ENCODE data around the gene CYREN.

DNA sequence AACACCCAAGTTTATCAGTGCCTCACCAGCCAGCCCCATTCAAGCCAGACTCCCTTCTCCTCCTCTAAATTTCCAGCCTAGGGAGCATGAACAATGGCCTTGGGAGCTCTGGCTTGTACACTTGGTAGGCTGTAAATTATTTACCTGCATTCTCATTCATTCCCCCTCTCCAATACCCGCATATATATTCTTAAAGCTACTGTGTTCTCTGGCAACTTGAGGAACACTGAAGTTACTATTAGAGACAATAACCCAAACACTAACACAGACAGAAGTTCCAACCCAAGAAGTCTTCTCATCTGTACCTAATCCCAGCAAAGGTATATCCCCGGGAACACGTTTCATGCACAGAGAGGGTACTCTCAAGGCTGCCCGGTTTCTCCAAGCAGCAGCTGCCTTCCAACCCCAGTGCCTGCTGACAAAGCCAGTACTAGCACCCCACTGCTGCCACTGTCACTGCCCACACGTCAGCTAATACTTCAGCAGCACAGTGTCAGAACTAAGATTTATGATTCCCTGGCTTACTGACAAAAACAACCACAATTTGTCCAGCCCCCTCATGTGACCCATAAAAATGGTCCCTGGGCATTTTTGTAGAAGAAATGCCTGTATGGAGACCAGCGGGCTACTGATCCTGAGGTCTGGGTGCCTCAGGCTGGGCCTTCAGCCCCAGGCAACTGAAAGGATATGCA is 37.7 kb upstream of the CYREN start:
- TF ChIP-seq, protein P1, sequence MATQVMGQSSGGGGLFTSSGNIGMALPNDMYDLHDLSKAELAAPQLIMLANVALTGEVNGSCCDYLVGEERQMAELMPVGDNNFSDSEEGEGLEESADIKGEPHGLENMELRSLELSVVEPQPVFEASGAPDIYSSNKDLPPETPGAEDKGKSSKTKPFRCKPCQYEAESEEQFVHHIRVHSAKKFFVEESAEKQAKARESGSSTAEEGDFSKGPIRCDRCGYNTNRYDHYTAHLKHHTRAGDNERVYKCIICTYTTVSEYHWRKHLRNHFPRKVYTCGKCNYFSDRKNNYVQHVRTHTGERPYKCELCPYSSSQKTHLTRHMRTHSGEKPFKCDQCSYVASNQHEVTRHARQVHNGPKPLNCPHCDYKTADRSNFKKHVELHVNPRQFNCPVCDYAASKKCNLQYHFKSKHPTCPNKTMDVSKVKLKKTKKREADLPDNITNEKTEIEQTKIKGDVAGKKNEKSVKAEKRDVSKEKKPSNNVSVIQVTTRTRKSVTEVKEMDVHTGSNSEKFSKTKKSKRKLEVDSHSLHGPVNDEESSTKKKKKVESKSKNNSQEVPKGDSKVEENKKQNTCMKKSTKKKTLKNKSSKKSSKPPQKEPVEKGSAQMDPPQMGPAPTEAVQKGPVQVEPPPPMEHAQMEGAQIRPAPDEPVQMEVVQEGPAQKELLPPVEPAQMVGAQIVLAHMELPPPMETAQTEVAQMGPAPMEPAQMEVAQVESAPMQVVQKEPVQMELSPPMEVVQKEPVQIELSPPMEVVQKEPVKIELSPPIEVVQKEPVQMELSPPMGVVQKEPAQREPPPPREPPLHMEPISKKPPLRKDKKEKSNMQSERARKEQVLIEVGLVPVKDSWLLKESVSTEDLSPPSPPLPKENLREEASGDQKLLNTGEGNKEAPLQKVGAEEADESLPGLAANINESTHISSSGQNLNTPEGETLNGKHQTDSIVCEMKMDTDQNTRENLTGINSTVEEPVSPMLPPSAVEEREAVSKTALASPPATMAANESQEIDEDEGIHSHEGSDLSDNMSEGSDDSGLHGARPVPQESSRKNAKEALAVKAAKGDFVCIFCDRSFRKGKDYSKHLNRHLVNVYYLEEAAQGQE (IDR thresholded peaks at IDR 0.05; ENCODE audit: borderline replicate concordance in 1 of 2, low read depth in 1 of 2, low read length in 2 of 2), result no peak
- TF ChIP-seq, protein P2, sequence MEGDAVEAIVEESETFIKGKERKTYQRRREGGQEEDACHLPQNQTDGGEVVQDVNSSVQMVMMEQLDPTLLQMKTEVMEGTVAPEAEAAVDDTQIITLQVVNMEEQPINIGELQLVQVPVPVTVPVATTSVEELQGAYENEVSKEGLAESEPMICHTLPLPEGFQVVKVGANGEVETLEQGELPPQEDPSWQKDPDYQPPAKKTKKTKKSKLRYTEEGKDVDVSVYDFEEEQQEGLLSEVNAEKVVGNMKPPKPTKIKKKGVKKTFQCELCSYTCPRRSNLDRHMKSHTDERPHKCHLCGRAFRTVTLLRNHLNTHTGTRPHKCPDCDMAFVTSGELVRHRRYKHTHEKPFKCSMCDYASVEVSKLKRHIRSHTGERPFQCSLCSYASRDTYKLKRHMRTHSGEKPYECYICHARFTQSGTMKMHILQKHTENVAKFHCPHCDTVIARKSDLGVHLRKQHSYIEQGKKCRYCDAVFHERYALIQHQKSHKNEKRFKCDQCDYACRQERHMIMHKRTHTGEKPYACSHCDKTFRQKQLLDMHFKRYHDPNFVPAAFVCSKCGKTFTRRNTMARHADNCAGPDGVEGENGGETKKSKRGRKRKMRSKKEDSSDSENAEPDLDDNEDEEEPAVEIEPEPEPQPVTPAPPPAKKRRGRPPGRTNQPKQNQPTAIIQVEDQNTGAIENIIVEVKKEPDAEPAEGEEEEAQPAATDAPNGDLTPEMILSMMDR (CRISPR knock-in tag; IDR thresholded peaks at IDR 0.05), result no peak
- no peak for TF ChIP-seq ARNT (IDR thresholded peaks at IDR 0.05)
- no peak for TF ChIP-seq PAX8 (CRISPR knock-in tag; IDR thresholded peaks at IDR 0.05; ENCODE audit: borderline replicate concordance)
- TF ChIP-seq RBM22 (optimal IDR thresholded peaks at IDR 0.05; ENCODE audit: low read length), result no peak
- TF ChIP-seq EEA1 (CRISPR knock-in tag; IDR thresholded peaks at IDR 0.05; ENCODE audit: borderline replicate concordance), result no peak
- TF ChIP-seq, protein P3, sequence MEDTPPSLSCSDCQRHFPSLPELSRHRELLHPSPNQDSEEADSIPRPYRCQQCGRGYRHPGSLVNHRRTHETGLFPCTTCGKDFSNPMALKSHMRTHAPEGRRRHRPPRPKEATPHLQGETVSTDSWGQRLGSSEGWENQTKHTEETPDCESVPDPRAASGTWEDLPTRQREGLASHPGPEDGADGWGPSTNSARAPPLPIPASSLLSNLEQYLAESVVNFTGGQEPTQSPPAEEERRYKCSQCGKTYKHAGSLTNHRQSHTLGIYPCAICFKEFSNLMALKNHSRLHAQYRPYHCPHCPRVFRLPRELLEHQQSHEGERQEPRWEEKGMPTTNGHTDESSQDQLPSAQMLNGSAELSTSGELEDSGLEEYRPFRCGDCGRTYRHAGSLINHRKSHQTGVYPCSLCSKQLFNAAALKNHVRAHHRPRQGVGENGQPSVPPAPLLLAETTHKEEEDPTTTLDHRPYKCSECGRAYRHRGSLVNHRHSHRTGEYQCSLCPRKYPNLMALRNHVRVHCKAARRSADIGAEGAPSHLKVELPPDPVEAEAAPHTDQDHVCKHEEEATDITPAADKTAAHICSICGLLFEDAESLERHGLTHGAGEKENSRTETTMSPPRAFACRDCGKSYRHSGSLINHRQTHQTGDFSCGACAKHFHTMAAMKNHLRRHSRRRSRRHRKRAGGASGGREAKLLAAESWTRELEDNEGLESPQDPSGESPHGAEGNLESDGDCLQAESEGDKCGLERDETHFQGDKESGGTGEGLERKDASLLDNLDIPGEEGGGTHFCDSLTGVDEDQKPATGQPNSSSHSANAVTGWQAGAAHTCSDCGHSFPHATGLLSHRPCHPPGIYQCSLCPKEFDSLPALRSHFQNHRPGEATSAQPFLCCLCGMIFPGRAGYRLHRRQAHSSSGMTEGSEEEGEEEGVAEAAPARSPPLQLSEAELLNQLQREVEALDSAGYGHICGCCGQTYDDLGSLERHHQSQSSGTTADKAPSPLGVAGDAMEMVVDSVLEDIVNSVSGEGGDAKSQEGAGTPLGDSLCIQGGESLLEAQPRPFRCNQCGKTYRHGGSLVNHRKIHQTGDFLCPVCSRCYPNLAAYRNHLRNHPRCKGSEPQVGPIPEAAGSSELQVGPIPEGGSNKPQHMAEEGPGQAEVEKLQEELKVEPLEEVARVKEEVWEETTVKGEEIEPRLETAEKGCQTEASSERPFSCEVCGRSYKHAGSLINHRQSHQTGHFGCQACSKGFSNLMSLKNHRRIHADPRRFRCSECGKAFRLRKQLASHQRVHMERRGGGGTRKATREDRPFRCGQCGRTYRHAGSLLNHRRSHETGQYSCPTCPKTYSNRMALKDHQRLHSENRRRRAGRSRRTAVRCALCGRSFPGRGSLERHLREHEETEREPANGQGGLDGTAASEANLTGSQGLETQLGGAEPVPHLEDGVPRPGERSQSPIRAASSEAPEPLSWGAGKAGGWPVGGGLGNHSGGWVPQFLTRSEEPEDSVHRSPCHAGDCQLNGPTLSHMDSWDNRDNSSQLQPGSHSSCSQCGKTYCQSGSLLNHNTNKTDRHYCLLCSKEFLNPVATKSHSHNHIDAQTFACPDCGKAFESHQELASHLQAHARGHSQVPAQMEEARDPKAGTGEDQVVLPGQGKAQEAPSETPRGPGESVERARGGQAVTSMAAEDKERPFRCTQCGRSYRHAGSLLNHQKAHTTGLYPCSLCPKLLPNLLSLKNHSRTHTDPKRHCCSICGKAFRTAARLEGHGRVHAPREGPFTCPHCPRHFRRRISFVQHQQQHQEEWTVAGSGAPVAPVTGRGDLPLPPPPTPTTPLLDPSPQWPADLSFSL (CRISPR knock-in tag; IDR thresholded peaks at IDR 0.05), result no peak
- no peak for TF ChIP-seq EZH2 (conservative IDR thresholded peaks at IDR 0.05; ENCODE audit: low read depth, low read length)
- TF ChIP-seq ZNF841 (CRISPR knock-in tag; IDR thresholded peaks at IDR 0.05; ENCODE audit: borderline replicate concordance), result no peak
- no peak for TF ChIP-seq MIER2 (CRISPR knock-in tag; IDR thresholded peaks at IDR 0.05)
- TF ChIP-seq SIN3A (IDR thresholded peaks at IDR 0.05; ENCODE audit: borderline replicate concordance, low read depth, low read length), result no peak
